Neural crest cell (in vitro differentiated cells): ENCODE data around the gene CYP4F22. TPM values are rescaled to one million over a fixed set of nuclear protein-coding genes. Genes with fewer than 3 reads are reported as not detected.

Source experiments
- DNase-seq: peaks from one replicate; pipeline ENCODE4 v3.0.0; 2021; ENCODE audit warnings: low read depth, mixed read lengths, low spot score
- H3K27ac Mint-ChIP-seq: one replicate; pipeline ENCODE4 v1.8.0; 2021; ENCODE audit warnings: mild to moderate bottlenecking, mixed read lengths; ENCODE audit not compliant: unreplicated experiment
- H3K27me3 Mint-ChIP-seq: 2 replicates; pipeline ENCODE4 v1.8.0; 2021; ENCODE audit warnings: low read depth, mild to moderate bottlenecking, mixed read lengths
- H3K36me3 Mint-ChIP-seq: 2 replicates; pipeline ENCODE4 v1.8.0; 2021; ENCODE audit warnings: low read depth, mild to moderate bottlenecking, mixed read lengths
- H3K4me1 Mint-ChIP-seq: 2 replicates; pipeline ENCODE4 v1.8.0; 2021; ENCODE audit warnings: mixed read lengths
- H3K4me3 Mint-ChIP-seq: one replicate; pipeline ENCODE4 v1.8.0; 2021; ENCODE audit warnings: mild to moderate bottlenecking, mixed read lengths
- H3K9me3 Mint-ChIP-seq: 2 replicates; pipeline ENCODE4 v1.8.0; 2021; ENCODE audit warnings: mixed read lengths
- total RNA-seq: library from RNA; stranded (reverse); gene quantifications from 2 replicates; pipeline ENCODE4 v1.2.1, GENCODE V29; 2021
- TF ChIP-seq, protein P1 (sequence below): fragments of 200-600 bp; sonication (generic); conservative IDR thresholded peaks from 2 replicates; pipeline ENCODE4 v1.5.0; 2021; ENCODE audit warnings: antibody characterized with exemption, mild to moderate bottlenecking

CYP4F22 gene
- total RNA-seq, 1 donor from 2014 or later: not detected

DNA sequence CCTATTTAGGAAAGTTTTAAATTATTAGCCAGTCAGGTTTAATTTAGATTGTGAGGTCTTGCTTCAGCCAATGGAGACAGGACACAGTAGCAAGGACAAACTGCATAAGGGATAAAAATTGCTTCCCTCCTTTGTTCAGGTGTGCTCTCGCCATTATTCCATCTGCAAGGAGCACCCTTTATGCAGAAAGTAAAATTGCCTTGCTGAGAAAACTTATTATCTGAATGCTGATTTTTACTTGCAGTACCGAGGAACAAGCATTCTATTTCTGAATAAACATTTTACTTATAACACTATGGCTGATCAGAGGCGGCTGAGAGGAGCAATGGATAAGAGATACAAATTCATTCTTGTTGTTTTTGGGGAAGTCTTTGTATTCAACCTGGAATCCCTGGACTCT lies 8.0 kb downstream of the CYP4F22 start:
- H3K9me3 Mint-ChIP-seq: peaks cover 3% of the 10 kb centered on the region
- H3K27me3 Mint-ChIP-seq: peaks cover 13% of the 10 kb centered on the region
- no peak overlapping the region for H3K4me3 Mint-ChIP-seq
- H3K27ac Mint-ChIP-seq: no peak overlapping the region
- peaks cover 4% of the 10 kb centered on the region for H3K36me3 Mint-ChIP-seq
- DNase-seq: no peak
- TF ChIP-seq, protein P1, sequence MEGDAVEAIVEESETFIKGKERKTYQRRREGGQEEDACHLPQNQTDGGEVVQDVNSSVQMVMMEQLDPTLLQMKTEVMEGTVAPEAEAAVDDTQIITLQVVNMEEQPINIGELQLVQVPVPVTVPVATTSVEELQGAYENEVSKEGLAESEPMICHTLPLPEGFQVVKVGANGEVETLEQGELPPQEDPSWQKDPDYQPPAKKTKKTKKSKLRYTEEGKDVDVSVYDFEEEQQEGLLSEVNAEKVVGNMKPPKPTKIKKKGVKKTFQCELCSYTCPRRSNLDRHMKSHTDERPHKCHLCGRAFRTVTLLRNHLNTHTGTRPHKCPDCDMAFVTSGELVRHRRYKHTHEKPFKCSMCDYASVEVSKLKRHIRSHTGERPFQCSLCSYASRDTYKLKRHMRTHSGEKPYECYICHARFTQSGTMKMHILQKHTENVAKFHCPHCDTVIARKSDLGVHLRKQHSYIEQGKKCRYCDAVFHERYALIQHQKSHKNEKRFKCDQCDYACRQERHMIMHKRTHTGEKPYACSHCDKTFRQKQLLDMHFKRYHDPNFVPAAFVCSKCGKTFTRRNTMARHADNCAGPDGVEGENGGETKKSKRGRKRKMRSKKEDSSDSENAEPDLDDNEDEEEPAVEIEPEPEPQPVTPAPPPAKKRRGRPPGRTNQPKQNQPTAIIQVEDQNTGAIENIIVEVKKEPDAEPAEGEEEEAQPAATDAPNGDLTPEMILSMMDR: no peak
- H3K4me1 Mint-ChIP-seq: no peaks in the 10 kb centered on the region

DNA sequence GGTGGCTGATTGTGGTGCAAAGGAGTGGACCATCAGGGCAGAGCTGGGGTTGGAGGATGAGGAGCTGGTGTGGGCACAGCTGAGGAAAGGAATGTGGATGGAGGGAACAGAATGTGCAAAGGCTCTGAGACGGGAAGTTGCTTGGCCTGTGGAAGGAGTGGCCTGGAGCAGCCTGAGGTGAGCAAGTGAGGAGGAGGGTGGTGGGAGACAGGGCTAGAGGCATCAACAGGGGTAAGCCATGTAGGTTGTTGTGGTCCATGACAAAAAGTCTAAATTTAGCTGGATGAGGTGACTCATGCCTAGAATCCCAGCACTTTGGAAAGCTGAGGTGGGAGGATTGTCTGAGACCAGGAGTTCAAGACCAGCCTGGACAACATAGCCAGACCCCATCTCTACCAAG lies 9.5 kb downstream of the CYP4F22 start:
- peaks cover 3% of the 10 kb centered on the region for H3K9me3 Mint-ChIP-seq
- H3K27me3 Mint-ChIP-seq: peaks cover 13% of the 10 kb centered on the region

DNA sequence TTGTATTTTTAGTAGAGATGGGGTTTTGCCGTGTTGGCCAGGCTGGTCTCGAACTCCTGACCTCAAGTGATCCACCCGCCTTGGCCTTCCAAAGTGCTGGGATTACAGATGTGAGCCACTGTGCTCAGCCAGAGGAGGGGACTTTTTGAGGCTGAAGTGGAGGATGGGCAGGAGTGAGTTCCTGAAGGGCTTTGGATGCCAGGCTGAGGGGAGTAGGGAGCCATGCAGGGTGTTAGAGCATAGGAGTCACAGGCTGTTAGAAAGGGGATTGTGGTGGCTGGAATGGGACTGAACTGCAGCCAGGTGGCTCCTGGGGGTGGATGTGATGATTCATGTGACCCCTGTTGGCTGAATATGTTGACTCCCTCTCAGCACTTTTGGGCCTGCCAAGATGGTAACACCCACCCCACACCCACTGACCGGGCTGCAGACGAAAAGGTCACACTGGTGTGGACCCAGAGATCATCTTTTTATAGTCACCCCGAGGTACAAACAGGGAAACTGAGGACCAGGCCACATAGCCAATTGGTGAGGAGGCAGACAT lies 11.2 kb downstream of the CYP4F22 start:
- no peak for DNase-seq
- Mint-ChIP-seq H3K9me3 (peaks cover 3% of the 10 kb centered on the region), H3K27me3 (peaks cover 11% of the 10 kb centered on the region), H3K36me3 (peaks cover 4% of the 10 kb centered on the region), H3K4me3 (no peak overlapping the region), H3K4me1 (no peaks in the 10 kb centered on the region), H3K27ac (no peak overlapping the region)
- TF ChIP-seq, protein P1: no peak

More for the DNA sequence above, 9.5 kb downstream of the CYP4F22 start:
- no peak for DNase-seq
- Mint-ChIP-seq H3K4me1 (no peaks in the 10 kb centered on the region), H3K27ac (no peak overlapping the region), H3K4me3 (no peak overlapping the region), H3K36me3 (peaks cover 4% of the 10 kb centered on the region)
- TF ChIP-seq, protein P1: no peak

DNA sequence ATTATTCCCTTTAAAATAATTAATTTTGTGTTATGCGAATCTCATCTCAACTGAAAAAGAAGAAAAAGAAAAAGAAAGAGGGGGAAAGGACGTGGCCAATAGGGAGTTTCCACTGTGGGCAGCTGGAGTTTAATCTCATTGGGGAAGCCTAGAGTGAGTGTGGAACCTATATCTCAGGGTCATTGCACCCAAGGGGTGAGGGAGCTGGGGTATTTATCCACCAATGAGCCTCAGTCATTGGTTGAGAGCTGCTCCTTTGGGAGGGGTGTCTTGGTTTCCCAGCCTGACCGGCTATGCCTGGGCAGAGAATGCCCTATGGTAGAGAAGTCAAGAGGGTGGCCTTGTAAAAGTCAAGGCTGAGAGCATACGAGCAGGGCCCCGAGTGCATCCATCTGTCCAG lies 16.5 kb downstream of the CYP4F22 start:
- no peaks in the 10 kb centered on the region for H3K4me1 Mint-ChIP-seq
- H3K36me3 Mint-ChIP-seq: no peaks in the 10 kb centered on the region
- H3K27ac Mint-ChIP-seq: no peak overlapping the region
- DNase-seq: no peak
- H3K4me3 Mint-ChIP-seq: no peak overlapping the region
- peaks cover 3% of the 10 kb centered on the region for H3K27me3 Mint-ChIP-seq
- TF ChIP-seq, protein P1: no peak
- no peaks in the 10 kb centered on the region for H3K9me3 Mint-ChIP-seq

DNA sequence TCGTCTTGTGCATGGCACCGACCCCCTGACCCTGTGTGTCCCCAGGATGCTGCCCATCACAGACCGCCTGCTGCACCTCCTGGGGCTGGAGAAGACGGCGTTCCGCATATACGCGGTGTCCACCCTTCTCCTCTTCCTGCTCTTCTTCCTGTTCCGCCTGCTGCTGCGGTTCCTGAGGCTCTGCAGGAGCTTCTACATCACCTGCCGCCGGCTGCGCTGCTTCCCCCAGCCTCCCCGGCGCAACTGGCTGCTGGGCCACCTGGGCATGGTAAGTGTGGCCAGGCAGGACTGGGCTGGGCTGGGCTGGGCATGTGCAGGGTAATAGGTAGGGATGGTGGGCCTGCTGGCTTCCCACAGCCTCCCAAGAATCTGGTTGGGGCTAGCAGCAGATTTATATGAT lies 17.0 kb downstream of the CYP4F22 start:
- TF ChIP-seq, protein P1: no peak
- H3K27me3 Mint-ChIP-seq: peaks cover 3% of the 10 kb centered on the region
- no peak overlapping the region for H3K4me3 Mint-ChIP-seq
- no peaks in the 10 kb centered on the region for H3K36me3 Mint-ChIP-seq
- H3K27ac Mint-ChIP-seq: peak overlapping the region; percentile 12
- H3K4me1 Mint-ChIP-seq: no peaks in the 10 kb centered on the region
- no peaks in the 10 kb centered on the region for H3K9me3 Mint-ChIP-seq
- no peak for DNase-seq

DNA sequence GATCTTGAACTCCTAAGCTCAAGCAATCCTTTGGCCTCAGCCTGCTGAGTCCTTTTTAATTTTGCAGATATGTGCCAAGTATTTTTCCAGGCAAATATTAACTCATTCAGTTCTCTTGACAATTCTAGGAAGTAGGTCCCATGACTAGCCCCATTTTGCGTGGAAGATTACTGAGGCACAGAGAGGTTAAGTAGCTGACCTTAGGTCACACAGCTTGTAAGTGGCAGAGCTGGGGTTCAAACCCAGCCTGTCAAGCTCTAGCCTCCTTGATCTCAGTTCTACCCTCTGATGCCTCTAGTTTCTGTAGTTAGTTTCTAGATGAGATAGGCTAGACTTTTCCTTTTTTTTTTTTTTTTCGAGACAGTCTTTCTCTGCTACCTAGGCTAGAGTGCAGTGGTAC lies 18.1 kb downstream of the CYP4F22 start:
- TF ChIP-seq, protein P1: no peak
- no peaks in the 10 kb centered on the region for H3K4me1 Mint-ChIP-seq
- H3K36me3 Mint-ChIP-seq: no peaks in the 10 kb centered on the region
- H3K27ac Mint-ChIP-seq: no peak overlapping the region
- H3K27me3 Mint-ChIP-seq: peaks cover 5% of the 10 kb centered on the region
- DNase-seq: no peak
- no peaks in the 10 kb centered on the region for H3K9me3 Mint-ChIP-seq
- H3K4me3 Mint-ChIP-seq: no peak overlapping the region
